HG02973 (cell line): ENCODE measurements around the gene RTN4RL2.

Source experiments
- ATAC-seq: cut with Tn5 transposase; IDR thresholded peaks from one replicate; pipeline ENCODE4 v1.9.1; 2021; ENCODE audit warnings: moderate library complexity; ENCODE audit not compliant: unreplicated experiment

Gene RTN4RL2

DNA sequence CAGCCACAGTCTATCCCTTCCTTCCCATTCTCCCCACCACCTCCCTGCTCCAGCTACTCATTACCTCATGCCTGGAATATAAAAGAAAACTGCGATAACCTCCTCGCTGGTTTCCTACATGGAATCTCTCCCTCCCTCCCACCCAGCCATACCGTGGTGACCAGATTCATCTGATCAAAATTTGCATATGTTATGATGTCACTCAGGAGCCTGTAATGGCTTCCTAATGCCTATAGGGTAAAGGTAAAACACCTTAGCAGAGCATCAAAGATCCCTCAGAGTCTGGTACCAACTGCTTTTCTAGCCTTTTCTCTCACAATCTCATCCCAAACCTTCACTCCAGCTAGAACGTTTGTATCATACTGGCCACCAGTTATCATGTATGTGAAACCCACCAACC, 19.6 kb downstream of the RTN4RL2 start:
- peak; percentile 32 for ATAC-seq

- ATAC-seq, result peak; percentile 47
These were observed 20.2 kb downstream of the RTN4RL2 start for GRCh38 chr11:57480409-57481137.

- no peak for ATAC-seq
These were observed 21.0 kb downstream of the RTN4RL2 start for GRCh38 chr11:57481315-57481714.

DNA sequence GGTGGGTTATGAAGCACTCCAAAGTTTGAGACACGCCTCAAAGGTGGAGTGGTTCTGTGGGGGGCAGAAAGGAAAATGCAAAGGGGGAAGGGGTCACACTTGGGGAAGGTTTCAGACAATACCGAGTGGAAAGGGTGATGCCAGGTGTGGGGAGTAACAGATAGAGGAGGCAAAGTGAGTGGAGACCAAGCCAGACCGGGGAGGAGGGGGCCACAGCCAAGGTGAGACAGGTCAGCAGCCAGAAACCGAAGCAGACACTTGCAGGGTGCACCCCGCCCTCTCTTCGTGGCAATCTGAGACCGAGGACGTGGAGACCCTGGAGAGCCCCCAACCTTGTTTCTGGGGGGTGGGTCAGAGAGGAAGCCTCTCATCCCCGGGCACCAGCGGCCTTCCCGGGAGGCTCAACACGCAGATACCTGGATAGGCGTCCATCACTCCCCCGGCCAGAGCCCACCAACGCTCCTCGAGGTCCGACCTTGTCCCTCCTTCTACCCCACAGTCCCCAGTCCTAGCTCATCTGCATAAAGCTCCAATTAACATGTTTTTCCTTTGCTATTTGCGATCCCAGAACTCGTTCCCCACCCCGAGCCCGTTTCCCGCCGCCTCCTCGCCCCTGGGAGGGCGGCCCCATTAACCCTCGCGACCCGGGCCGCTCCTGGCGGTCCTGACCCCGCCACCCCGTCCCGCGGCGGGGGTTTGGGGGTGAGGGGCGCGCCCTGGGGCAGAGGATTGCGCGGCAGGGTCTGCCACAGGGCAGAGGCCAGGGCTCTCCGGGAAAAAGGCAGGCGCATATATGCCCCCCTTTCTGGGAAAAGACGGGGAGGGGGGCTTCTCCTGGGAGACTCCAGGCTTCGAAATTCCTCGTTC, 21.8 kb downstream of the RTN4RL2 start:
- no peak for ATAC-seq

DNA sequence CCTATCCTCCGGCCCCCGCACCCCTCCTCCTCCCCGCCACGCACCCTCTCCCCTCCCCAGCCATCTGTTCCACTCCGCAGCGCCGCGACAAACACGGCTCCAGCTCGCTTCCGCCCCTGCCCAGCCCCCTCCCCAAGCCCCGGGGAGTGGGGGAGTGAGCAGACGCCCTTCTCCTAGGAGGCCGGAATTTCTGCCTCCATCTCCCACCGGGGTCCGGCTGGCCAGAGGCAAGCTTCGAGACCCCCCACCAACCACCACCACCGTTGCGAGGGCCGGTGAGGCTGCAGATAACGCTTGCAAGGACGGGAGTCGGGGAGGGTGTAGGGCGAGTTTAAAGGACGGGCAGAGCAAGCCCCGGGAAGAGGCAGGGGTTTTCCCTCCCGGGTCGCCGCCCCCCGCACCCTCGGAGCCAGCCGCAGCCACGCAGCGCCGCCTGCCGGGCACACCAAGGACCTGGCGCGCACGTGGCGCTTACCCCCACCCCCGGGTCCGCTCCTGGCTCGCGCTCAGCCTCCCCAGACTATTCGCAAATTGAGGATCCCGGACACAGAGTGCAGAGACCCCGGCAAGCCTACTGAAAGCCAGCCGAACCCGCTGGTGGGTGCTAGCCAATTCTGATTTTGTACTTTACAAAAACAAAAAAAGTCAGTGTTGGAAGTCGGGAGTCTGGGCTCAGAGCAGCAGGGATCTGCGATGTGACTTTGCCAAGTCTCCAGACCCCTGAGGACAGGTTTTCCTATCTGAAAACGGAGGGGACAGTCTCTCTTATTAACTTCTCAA, 22.6 kb downstream of the RTN4RL2 start:
- ATAC-seq, result peak; percentile 42

DNA sequence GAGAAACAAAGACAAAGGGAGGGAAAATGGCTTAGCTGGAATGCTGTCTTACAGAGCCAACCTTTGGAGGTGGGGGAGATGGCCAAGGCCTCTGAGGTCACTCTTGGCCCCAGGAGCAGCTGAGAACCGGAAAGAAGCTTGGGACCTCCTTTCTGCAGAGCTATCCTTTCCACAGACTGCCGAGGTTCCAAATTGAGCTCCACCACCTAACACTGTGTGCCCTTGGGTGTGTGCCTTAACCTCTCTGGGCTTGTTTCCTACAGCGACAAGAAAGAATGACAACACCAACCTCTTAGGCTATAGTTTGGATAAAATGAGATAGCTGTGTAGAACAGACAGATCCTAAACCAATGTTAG, 23.2 kb downstream of the RTN4RL2 start:
- no peak for ATAC-seq

DNA sequence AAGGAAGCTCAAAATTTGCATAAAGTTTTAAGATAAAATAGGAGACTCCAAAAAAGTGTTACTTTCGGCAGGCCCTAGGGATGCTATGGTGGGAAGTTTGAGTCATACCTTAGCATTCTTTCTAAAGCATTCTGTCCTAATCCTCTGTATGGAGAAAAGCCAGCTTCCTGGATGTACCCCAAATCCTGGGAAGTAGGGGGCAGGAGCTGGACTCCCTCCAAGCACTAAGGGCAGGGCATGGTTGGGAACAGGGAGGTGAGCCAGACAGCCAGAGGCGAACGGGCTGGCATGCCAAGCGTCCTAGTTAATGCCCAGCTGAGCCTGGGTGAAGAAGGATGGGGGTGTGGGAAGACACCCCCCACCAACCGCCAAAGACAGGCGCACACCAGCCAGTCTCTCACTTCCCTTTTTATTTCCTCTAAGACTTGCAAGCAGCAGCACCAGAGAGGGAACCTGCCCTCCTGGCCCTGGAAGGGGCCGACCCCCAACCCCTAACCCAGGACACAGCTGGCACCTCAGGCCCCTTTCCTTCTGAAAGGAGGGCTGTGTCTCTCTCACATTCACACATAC, 23.9 kb downstream of the RTN4RL2 start:
- peak; percentile 43 for ATAC-seq

DNA sequence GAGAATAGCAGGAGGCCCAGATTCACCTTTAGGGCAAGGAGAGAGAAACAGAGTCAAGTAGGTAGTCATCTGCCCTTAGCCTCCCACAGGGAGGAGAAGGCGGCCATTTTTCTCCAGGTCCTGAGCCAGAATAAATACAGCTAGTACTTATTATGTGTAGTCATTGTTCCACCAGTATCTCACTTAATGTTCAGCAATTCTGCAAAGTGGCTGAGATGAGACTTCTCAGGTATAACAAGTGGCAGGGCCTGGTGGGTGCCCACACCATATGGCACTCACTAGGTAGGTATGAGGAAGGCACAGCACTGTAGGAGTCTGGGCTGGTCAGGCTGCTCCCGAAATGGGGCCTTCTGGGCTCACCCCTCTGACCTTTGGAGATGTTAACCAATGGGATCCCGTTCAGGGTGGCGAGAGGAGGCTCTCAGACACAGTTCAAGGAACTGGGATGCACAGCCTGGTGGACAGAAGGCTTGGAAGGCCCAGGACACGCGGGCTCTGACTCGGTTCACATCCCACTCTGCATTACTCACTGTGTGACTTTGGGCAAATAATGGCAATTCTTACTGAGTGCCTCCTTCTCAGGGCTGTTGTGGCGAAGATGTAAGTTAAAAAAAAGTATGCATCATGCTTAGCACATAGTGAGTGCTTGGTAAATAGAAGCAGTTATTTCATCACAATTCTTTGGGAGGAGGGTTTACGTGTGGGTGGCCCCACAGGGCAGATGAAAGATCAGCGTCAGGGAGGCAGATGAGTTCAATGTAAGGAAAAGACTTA, 25.1 kb downstream of the RTN4RL2 start:
- ATAC-seq, result no peak

- ATAC-seq, result no peak
These were observed 26.9 kb downstream of the RTN4RL2 start for GRCh38 chr11:57487021-57487778.

GRCh38 chr11:57487920-57488659, 27.8 kb downstream of the RTN4RL2 start:
- no peak for ATAC-seq

DNA sequence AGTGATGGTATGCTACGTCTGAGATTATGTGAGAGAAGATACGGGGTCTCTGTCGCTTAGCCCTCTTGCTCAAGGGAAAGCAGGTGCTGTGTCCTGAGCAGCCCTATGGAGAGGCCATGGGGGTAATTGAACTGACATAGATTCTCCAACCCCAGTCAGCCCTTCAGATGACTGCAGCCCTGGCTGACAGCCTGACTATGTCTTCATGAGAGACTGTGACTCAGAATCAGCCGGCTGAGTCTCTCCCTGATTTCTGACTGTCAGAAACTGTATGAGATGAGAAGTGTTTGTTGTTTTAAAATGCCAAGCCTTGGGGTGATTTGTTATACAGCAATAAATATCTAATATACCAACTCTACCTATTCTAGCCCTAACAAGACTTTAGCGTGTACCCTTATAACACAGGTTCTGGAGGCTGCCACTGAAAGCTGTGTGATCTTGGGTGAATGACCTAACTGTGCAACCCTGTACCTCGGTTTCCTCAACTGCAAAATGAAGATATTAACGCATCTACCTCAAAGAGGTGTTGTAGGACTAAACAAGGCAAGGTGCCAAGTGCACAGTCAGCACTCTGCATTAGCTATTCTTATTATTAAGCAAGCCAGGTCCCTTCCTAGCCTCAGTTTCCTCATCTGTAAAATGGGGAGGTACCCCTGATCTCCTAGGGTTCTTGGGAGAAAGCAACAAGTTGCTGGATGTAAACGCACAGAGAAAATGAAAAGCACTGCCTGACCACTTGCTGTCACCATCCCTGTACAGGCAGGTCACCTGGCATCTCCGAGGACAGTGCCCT, 30.3 kb downstream of the RTN4RL2 start:
- ATAC-seq, result no peak

DNA sequence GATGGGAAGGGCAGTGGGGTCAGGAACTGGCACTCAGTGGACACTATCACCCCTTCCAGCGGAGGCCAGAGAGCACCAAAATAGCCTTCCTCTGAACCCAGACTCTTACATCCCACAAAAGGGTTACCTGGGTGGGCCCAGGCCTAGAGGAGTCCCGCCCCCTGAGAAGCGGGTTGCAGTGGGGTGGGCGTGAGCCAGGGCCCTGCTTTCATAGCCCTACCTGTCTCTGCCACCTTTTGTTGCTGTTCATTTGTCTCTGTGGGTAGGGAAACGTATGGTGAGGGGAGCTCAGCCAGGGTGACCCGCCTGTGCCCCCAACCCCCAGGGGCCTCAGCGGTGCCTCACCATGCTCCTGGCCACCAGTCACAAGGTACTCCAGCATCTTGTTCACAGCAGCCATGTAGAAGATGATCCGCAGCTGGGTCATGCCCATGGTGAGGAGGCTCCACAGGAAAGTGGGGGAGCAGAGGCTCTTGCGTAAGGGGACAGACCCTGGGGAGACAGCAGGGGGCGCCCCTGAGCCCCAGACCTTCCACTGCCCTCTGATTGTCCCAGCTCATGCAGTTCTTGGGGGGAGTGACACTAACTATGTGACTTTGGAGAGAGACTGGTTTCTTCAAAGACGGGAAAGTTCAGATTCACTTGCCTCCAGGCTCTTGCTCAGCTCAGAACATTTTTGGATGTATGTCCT, 31.2 kb downstream of the RTN4RL2 start:
- no peak for ATAC-seq

GRCh38 chr11:57493507-57494503, 33.5 kb downstream of the RTN4RL2 start:
- peak; percentile 69 for ATAC-seq

DNA sequence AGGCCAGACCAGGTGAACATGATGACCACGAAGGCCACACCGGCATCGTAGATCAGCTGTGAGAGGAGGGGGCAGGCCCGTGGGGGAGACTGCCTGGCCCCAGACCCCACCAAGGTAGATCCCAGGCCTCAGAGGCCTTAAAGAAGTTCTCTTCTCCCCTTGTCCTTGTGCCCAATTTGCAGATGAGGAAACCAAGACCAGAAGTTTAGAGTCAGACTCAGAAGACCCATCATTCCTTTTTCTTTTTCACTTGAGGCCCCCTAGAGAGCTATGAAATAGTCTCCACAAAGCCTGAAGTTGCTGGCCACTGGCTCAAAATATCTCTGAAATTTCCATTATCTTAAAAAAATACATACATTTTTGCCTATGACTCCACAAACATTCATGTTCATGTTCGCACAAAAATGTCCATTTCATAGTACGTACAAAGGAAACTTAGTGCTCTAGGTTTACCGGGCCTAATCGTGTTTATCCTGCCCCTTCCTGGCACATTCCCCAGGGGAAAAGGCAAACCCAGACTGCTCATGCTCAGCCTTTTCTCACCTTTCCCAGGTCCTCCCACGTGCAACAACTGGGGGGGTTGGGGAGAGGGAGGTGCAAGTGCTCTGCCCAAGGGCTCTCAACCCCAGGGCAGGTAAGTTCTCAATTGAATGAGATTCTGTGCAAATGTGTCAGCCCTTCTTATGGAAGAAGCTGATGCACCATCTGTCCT, 35.9 kb downstream of the RTN4RL2 start:
- ATAC-seq, result no peak

GRCh38 chr11:57497303-57498247, 37.2 kb downstream of the RTN4RL2 start:
- no peak for ATAC-seq
